ENCODE measurements around the gene ZNF80. TPM values are rescaled to one million over a fixed set of nuclear protein-coding genes. Genes with fewer than 3 reads are reported as not detected.
"Not testable (repeated sequence)": the region's sequence is repeated elsewhere in the genome, so short reads cannot be mapped to it uniquely, and the experiment has no call there.

ZNF80 gene
- 0.05 TPM for polyA plus RNA-seq (2012; ENCODE audit: low read depth, missing spikeins)

GRCh38 chr3:114237478-114237877 is at the start of gene ZNF80:
Gene ZNF80 (minus strand): TSS chr3:114237578. CDS start chr3:114237074, 504 bp downstream.
- not testable (repeated sequence) for FAIRE-seq; DNase-seq (ENCODE audit: insufficient read length, low spot score)

- DNase-seq (ENCODE audit: insufficient read length, low spot score) (no peak), FAIRE-seq (no peak)
- no peak for TF ChIP-seq SPI1 (IDR thresholded peaks at IDR 0.05; ENCODE audit: low read depth, low read length)
- TF ChIP-seq PAX5 (IDR thresholded peaks at IDR 0.05; ENCODE audit: insufficient read depth, low read length, severe bottlenecking) = no peak
Measured at GRCh38 chr3:114286266-114286665, 48.9 kb upstream of the ZNF80 start.

GRCh38 chr3:114285648-114286230 is 48.4 kb upstream of the ZNF80 start:
- FAIRE-seq = no peak
- TF ChIP-seq POU2F2 (IDR thresholded peaks at IDR 0.05; ENCODE audit: low read depth, low read length) = no peak
- TF ChIP-seq SPI1 (IDR thresholded peaks at IDR 0.05; ENCODE audit: low read depth, low read length) = no peak
- no peak for TF ChIP-seq PAX5 (IDR thresholded peaks at IDR 0.05; ENCODE audit: insufficient read depth, low read length, severe bottlenecking)
- no peak for TF ChIP-seq TAF1 (IDR thresholded peaks at IDR 0.05; ENCODE audit: low read depth, low read length)
- no peak for TF ChIP-seq POLR2AphosphoS5 (IDR thresholded peaks at IDR 0.05; ENCODE audit: low read depth, low read length)
- no peak for TF ChIP-seq POLR2A (IDR thresholded peaks at IDR 0.05; ENCODE audit: low read depth, low read length)
- no peak for DNase-seq (ENCODE audit: insufficient read length, low spot score)

GRCh38 chr3:114284644-114285043 is 47.3 kb upstream of the ZNF80 start:
- no peak for TF ChIP-seq POLR2AphosphoS5 (IDR thresholded peaks at IDR 0.05; ENCODE audit: low read depth, low read length)
- TF ChIP-seq POLR2A (IDR thresholded peaks at IDR 0.05; ENCODE audit: low read depth, low read length) = no peak
- TF ChIP-seq SPI1 (IDR thresholded peaks at IDR 0.05; ENCODE audit: low read depth, low read length) = no peak
- TF ChIP-seq TAF1 (IDR thresholded peaks at IDR 0.05; ENCODE audit: low read depth, low read length) = no peak
- no peak for TF ChIP-seq POU2F2 (IDR thresholded peaks at IDR 0.05; ENCODE audit: low read depth, low read length)
- no peak for TF ChIP-seq PAX5 (IDR thresholded peaks at IDR 0.05; ENCODE audit: insufficient read depth, low read length, severe bottlenecking)
- FAIRE-seq (no peak), DNase-seq (ENCODE audit: insufficient read length, low spot score) (no peak)

- DNase-seq (ENCODE audit: insufficient read length, low spot score); FAIRE-seq: not testable (repeated sequence)
Measured at GRCh38 chr3:114276856-114277255, 39.5 kb upstream of the ZNF80 start.

- TF ChIP-seq SPI1 (IDR thresholded peaks at IDR 0.05; ENCODE audit: low read depth, low read length) (no peak), POLR2AphosphoS5 (IDR thresholded peaks at IDR 0.05; ENCODE audit: low read depth, low read length) (no peak), TAF1 (IDR thresholded peaks at IDR 0.05; ENCODE audit: low read depth, low read length) (no peak)
- FAIRE-seq = no peak
- DNase-seq (ENCODE audit: insufficient read length, low spot score) = no peak
Measured at GRCh38 chr3:114274929-114275328, 37.6 kb upstream of the ZNF80 start.

GRCh38 chr3:114272271-114272670 is 34.9 kb upstream of the ZNF80 start:
- TF ChIP-seq POLR2AphosphoS5 (IDR thresholded peaks at IDR 0.05; ENCODE audit: low read depth, low read length) (no peak), PAX5 (IDR thresholded peaks at IDR 0.05; ENCODE audit: insufficient read depth, low read length, severe bottlenecking) (no peak), POU2F2 (IDR thresholded peaks at IDR 0.05; ENCODE audit: low read depth, low read length) (no peak), SPI1 (IDR thresholded peaks at IDR 0.05; ENCODE audit: low read depth, low read length) (no peak), TAF1 (IDR thresholded peaks at IDR 0.05; ENCODE audit: low read depth, low read length) (no peak), POLR2A (IDR thresholded peaks at IDR 0.05; ENCODE audit: low read depth, low read length) (no peak)
- FAIRE-seq (no peak), DNase-seq (ENCODE audit: insufficient read length, low spot score) (no peak)

GRCh38 chr3:114270019-114270418 is 32.6 kb upstream of the ZNF80 start:
- no peak for FAIRE-seq
- DNase-seq (ENCODE audit: insufficient read length, low spot score) = no peak
- TF ChIP-seq TAF1 (IDR thresholded peaks at IDR 0.05; ENCODE audit: low read depth, low read length) (no peak), POLR2AphosphoS5 (IDR thresholded peaks at IDR 0.05; ENCODE audit: low read depth, low read length) (no peak), SPI1 (IDR thresholded peaks at IDR 0.05; ENCODE audit: low read depth, low read length) (no peak), POLR2A (IDR thresholded peaks at IDR 0.05; ENCODE audit: low read depth, low read length) (no peak), POU2F2 (IDR thresholded peaks at IDR 0.05; ENCODE audit: low read depth, low read length) (no peak), PAX5 (IDR thresholded peaks at IDR 0.05; ENCODE audit: insufficient read depth, low read length, severe bottlenecking) (no peak)

GRCh38 chr3:114260152-114260551 is 22.8 kb upstream of the ZNF80 start:
- DNase-seq (ENCODE audit: insufficient read length, low spot score) = no peak
- TF ChIP-seq TAF1 (IDR thresholded peaks at IDR 0.05; ENCODE audit: low read depth, low read length) (no peak), POLR2AphosphoS5 (IDR thresholded peaks at IDR 0.05; ENCODE audit: low read depth, low read length) (no peak), POU2F2 (IDR thresholded peaks at IDR 0.05; ENCODE audit: low read depth, low read length) (no peak), PAX5 (IDR thresholded peaks at IDR 0.05; ENCODE audit: insufficient read depth, low read length, severe bottlenecking) (no peak), SPI1 (IDR thresholded peaks at IDR 0.05; ENCODE audit: low read depth, low read length) (no peak), POLR2A (IDR thresholded peaks at IDR 0.05; ENCODE audit: low read depth, low read length) (no peak)
- FAIRE-seq = no peak

GRCh38 chr3:114259566-114259965 is 22.2 kb upstream of the ZNF80 start:
- TF ChIP-seq POLR2AphosphoS5 (IDR thresholded peaks at IDR 0.05; ENCODE audit: low read depth, low read length) = no peak
- no peak for TF ChIP-seq POLR2A (IDR thresholded peaks at IDR 0.05; ENCODE audit: low read depth, low read length)
- no peak for TF ChIP-seq PAX5 (IDR thresholded peaks at IDR 0.05; ENCODE audit: insufficient read depth, low read length, severe bottlenecking)
- TF ChIP-seq POU2F2 (IDR thresholded peaks at IDR 0.05; ENCODE audit: low read depth, low read length) = no peak
- no peak for TF ChIP-seq SPI1 (IDR thresholded peaks at IDR 0.05; ENCODE audit: low read depth, low read length)
- TF ChIP-seq TAF1 (IDR thresholded peaks at IDR 0.05; ENCODE audit: low read depth, low read length) = no peak
- no peak for DNase-seq (ENCODE audit: insufficient read length, low spot score)
- no peak for FAIRE-seq

- FAIRE-seq (no peak), DNase-seq (ENCODE audit: insufficient read length, low spot score) (no peak)
- TF ChIP-seq TAF1 (IDR thresholded peaks at IDR 0.05; ENCODE audit: low read depth, low read length) (no peak), PAX5 (IDR thresholded peaks at IDR 0.05; ENCODE audit: insufficient read depth, low read length, severe bottlenecking) (no peak), POLR2A (IDR thresholded peaks at IDR 0.05; ENCODE audit: low read depth, low read length) (no peak), POLR2AphosphoS5 (IDR thresholded peaks at IDR 0.05; ENCODE audit: low read depth, low read length) (no peak), SPI1 (IDR thresholded peaks at IDR 0.05; ENCODE audit: low read depth, low read length) (no peak), POU2F2 (IDR thresholded peaks at IDR 0.05; ENCODE audit: low read depth, low read length) (no peak)
Measured at GRCh38 chr3:114253505-114253904, 16.1 kb upstream of the ZNF80 start.

All from GM12891 (cell line).